ENCODE results near the gene CNTNAP1. TPM values are rescaled to one million over a fixed set of nuclear protein-coding genes. Genes with fewer than 3 reads are reported as not detected.

CNTNAP1 gene
- total RNA-seq, 4 donors from 2014 or later, result 3.7 to 43.8 (median 10.1) TPM

DNA sequence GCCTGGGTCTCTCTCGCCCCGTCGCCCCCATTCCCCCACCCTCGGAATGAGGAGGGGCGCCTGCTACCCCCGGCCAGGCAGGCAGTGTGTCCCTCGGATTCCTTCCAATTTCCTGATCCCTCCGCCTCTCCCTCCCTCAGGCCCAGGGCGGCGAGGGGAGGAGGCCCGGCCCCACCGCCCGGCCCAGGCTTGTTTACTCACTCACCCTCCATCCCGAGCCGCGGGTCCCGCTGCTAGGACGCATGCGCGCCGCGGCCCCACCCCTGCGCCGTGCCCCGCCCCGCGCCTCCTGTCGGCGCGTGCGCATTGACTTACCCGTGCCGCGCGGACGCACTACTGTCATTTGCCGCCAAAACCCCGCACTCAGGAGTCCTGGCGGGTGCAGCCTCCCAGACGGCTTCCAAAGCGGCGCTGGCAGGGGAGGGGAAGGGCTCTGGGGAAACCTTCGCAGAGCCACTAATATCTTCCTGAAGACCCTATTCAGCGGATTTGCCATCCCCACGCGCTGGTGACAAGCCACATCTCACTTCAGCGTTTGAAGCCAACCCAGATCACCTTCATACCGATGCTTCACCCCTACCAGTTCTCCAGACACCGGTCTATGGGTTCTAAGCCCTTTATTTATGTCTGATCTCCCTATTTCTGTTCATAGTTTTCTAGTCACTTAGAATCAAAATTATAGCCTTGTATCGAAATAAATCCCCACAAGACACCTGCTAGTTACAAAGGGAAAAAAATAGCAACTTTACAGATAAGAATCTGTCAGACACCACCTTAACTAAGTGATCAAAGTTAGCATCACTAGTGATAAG lies 62.7 kb downstream of the CNTNAP1 start, which contains the start of gene EZH1:
Gene EZH1, minus strand, starts transcription at position 235 of the 812 bp plus-strand sequence. CDS start 16,099 bp downstream, outside the sequence.
- TF ChIP-seq POLR2AphosphoS5 (IDR thresholded peaks at IDR 0.05) (peak; percentile 76 to 89 (median 86)), CTCF (IDR thresholded peaks at IDR 0.05) (peak in 2 of 5 experiments; percentile 45 to 53), EP300 (IDR thresholded peaks at IDR 0.05; ENCODE audit: low read depth) (no peak), POLR2A (IDR thresholded peaks at IDR 0.05) (peak; percentile 85)
- H3K36me3 ChIP-seq, result no peaks in the 10 kb centered on the region
- H3K27me3 ChIP-seq, result no peaks in the 10 kb centered on the region
- H3K27ac ChIP-seq, result peak within 1 kb of the TSS; percentile 85 to 93 (median 90)
- intact Hi-C loops (cut with DNase I; ENCODE audit: low total_unique reads), result no loop called here
- DNase-seq, result peak; percentile 93
- whole genome bisulfite sequencing, 2 donors (ENCODE audit: low coverage in 1 of 2), result 0 to 22% methylated on average over 4 to 18 of the region's 50 CpGs
- no peaks in the 10 kb centered on the region for H3K9me3 ChIP-seq
- in situ Hi-C loops (cut with MboI; ENCODE audit: low pct_ligation_motif_present in 1 of 4, low pct_unique_long_range_greater_than_20kb in 1 of 4, low sequenced_read_pairs in 3 of 4), result no loop called here
- peak within 1 kb of the TSS; percentile 49 to 88 (median 60) for H3K4me3 ChIP-seq
- peaks cover 12 to 19% (median 14%) of the 10 kb centered on the region in 4 donors for H3K4me1 ChIP-seq

- intact Hi-C loops (cut with DNase I; ENCODE audit: low total_unique reads), result no loop called here
- Histone ChIP-seq H3K4me1 (peaks cover 11 to 17% (median 13%) of the 10 kb centered on the region in 4 donors), H3K4me3 (no peak overlapping the region), H3K9me3 (no peaks in the 10 kb centered on the region), H3K27me3 (no peaks in the 10 kb centered on the region), H3K27ac (peak overlapping the region in 3 of 4 donors; percentile 6 to 62 (median 50)), H3K36me3 (no peaks in the 10 kb centered on the region)
- 69 to 89% methylated on average over 3 to 7 of the region's 7 CpGs for WGBS, 2 donors (ENCODE audit: low coverage in 1 of 2)
- DNase-seq, result no peak
- TF ChIP-seq EP300 (IDR thresholded peaks at IDR 0.05; ENCODE audit: low read depth) (no peak), POLR2AphosphoS5 (IDR thresholded peaks at IDR 0.05) (no peak), POLR2A (IDR thresholded peaks at IDR 0.05) (no peak), CTCF (IDR thresholded peaks at IDR 0.05) (no peak)
- in situ Hi-C loops (cut with MboI; ENCODE audit: low pct_ligation_motif_present in 1 of 4, low pct_unique_long_range_greater_than_20kb in 1 of 4, low sequenced_read_pairs in 3 of 4), result no loop called here
These were observed 66.0 kb downstream of the CNTNAP1 start for GRCh38 chr17:42748202-42748907.

- 69 to 75% methylated on average over 7 to 11 of the region's 11 CpGs for WGBS, 2 donors (ENCODE audit: low coverage in 1 of 2)
- no peak for TF ChIP-seq CTCF (IDR thresholded peaks at IDR 0.05)
- TF ChIP-seq EP300 (IDR thresholded peaks at IDR 0.05; ENCODE audit: low read depth), result no peak
- TF ChIP-seq POLR2AphosphoS5 (IDR thresholded peaks at IDR 0.05), result no peak
- TF ChIP-seq POLR2A (IDR thresholded peaks at IDR 0.05), result no peak
- intact Hi-C loops (cut with DNase I; ENCODE audit: low total_unique reads), result no loop called here
- Histone ChIP-seq H3K4me3 (no peak overlapping the region), H3K4me1 (peaks cover 3 to 9% (median 6%) of the 10 kb centered on the region in 4 donors), H3K9me3 (no peaks in the 10 kb centered on the region), H3K36me3 (no peaks in the 10 kb centered on the region), H3K27ac (peak overlapping the region; percentile 6 to 62 (median 34)), H3K27me3 (no peaks in the 10 kb centered on the region)
- no peak for DNase-seq
- in situ Hi-C loops (cut with MboI; ENCODE audit: low pct_ligation_motif_present in 1 of 4, low pct_unique_long_range_greater_than_20kb in 1 of 4, low sequenced_read_pairs in 3 of 4), result no loop called here
These were observed 66.8 kb downstream of the CNTNAP1 start for GRCh38 chr17:42748908-42749798.

Small RNAs within 50 kb of the gene (small RNA-seq; reads per million reads assigned to genes)
- gene MIR6780A, result 0 to 0.55 (median 0.13) reads per million in 4 donors

Other genes with a start within 250 kb of the CNTNAP1 start
- gene ATP6V0A1, start 223.7 kb upstream of the CNTNAP1 start, total RNA-seq, result 100 to 1,000 TPM in 2 of 4 donors, 10 to 100 TPM in 2; 91.8 to 313 (median 115) TPM
- 10 to 100 TPM; 35.4 to 95.7 (median 66.2) TPM for gene NAGLU, start 146.3 kb upstream of the CNTNAP1 start, total RNA-seq
- 1 to 10 TPM in 1 of 4 donors, under 1 TPM in 2, not detected in 1; 0.41 to 2.2 (median 0.95) TPM for gene HSD17B1, start 129.6 kb upstream of the CNTNAP1 start, total RNA-seq
- gene COASY, start 120.4 kb upstream of the CNTNAP1 start, total RNA-seq, result 10 to 100 TPM; 46.4 to 91.7 (median 57.6) TPM
- gene MLX, start 115.4 kb upstream of the CNTNAP1 start, total RNA-seq, result 100 to 1,000 TPM in 3 of 4 donors, 10 to 100 TPM in 1; 81.3 to 191 (median 143) TPM
- 1 to 10 TPM in 2 of 4 donors, under 1 TPM in 1, not detected in 1; 0.96 to 2.6 (median 1.3) TPM for gene PSMC3IP, start 104.8 kb upstream of the CNTNAP1 start, total RNA-seq
- gene RETREG3, start 73.2 kb upstream of the CNTNAP1 start, total RNA-seq, result 10 to 100 TPM; 47.2 to 71.8 (median 59.0) TPM
- 10 to 100 TPM in 2 of 4 donors, 1 to 10 TPM in 2; 6.0 to 27.7 (median 14.3) TPM for gene TUBG1, start 72.8 kb upstream of the CNTNAP1 start, total RNA-seq
- gene TUBG2, start 23.2 kb upstream of the CNTNAP1 start, total RNA-seq, result 10 to 100 TPM in 3 of 4 donors, 1 to 10 TPM in 1; 9.6 to 53.1 (median 26.7) TPM
- gene PLEKHH3, start 5.5 kb upstream of the CNTNAP1 start, total RNA-seq, result 10 to 100 TPM in 2 of 4 donors, 1 to 10 TPM in 2; 5.8 to 29.9 (median 9.9) TPM
- 1 to 10 TPM in 1 of 4 donors, under 1 TPM in 1, not detected in 2; 0.82 to 3.5 TPM for gene CCR10, start 688 bp upstream of the CNTNAP1 start, total RNA-seq
- 100 to 1,000 TPM in 1 of 4 donors, 10 to 100 TPM in 3; 30.4 to 159 (median 43.4) TPM for gene EZH1, start 62.5 kb downstream of the CNTNAP1 start, total RNA-seq
- gene RAMP2, start 78.7 kb downstream of the CNTNAP1 start, total RNA-seq, result 10 to 100 TPM in 2 of 4 donors, 1 to 10 TPM in 2; 6.1 to 88.0 (median 23.4) TPM
- 100 to 1,000 TPM in 1 of 4 donors, 10 to 100 TPM in 3; 58.3 to 111 (median 79.7) TPM for gene VPS25, start 90.9 kb downstream of the CNTNAP1 start, total RNA-seq
- 10 to 100 TPM; 17.9 to 87.6 (median 40.9) TPM for gene WNK4, start 98.1 kb downstream of the CNTNAP1 start, total RNA-seq
- gene COA3, start 116.2 kb downstream of the CNTNAP1 start, total RNA-seq, result 100 to 1,000 TPM; 128 to 400 (median 171) TPM
- 1 to 10 TPM in 1 of 4 donors, under 1 TPM in 1, not detected in 2; 0.48 to 1.5 TPM for gene CNTD1, start 116.3 kb downstream of the CNTNAP1 start, total RNA-seq
- gene BECN1, start 141.8 kb downstream of the CNTNAP1 start, total RNA-seq, result 100 to 1,000 TPM in 3 of 4 donors, 10 to 100 TPM in 1; 78.2 to 199 (median 120) TPM
- 100 to 1,000 TPM in 1 of 4 donors, 10 to 100 TPM in 3; 37.0 to 131 (median 60.4) TPM for gene PSME3, start 150.9 kb downstream of the CNTNAP1 start, total RNA-seq
- gene AOC2, start 162.0 kb downstream of the CNTNAP1 start, total RNA-seq, result 1 to 10 TPM in 2 of 4 donors, under 1 TPM in 2; 0.55 to 6.0 (median 1.1) TPM
- 100 to 1,000 TPM in 1 of 4 donors, 10 to 100 TPM in 3; 14.3 to 134 (median 35.2) TPM for gene AOC3, start 168.7 kb downstream of the CNTNAP1 start, total RNA-seq
- gene G6PC1, start 218.3 kb downstream of the CNTNAP1 start, total RNA-seq, result under 1 TPM in 2 of 4 donors, not detected in 2; 0.32 to 0.68 TPM

Data from transverse colon (tissue), 4 donors.